Activated B cell treated with CpG ODN at 0.5 μM for 24 hours (primary cell): ENCODE data around the gene FGFR2. TPM values are rescaled to one million over a fixed set of nuclear protein-coding genes. Genes with fewer than 3 reads are reported as not detected.
"Not testable (repeated sequence)": the region's sequence is repeated elsewhere in the genome, so short reads cannot be mapped to it uniquely, and the experiment has no call there.

Experiments used
- ATAC-seq: fragments of 200-7000 bp; cut with Tn5 transposase; one replicate; pipeline ENCODE4 v1.10.0; 2021; ENCODE audit warnings: low read depth, mild to moderate bottlenecking, moderate library complexity
- CTCF ChIA-PET: fragments of 350-600 bp; sonication (Branson Sonifier 250); formaldehyde crosslinking; loops from one replicate; lab custom pipeline; 2021; ENCODE audit warnings: antibody characterized with exemption; lab: Charles Lee
- POLR2A ChIA-PET: fragments of 350-600 bp; sonication (Branson Sonifier 250); formaldehyde crosslinking; loops from one replicate; lab custom pipeline; 2021; ENCODE audit warnings: antibody characterized with exemption; lab: Charles Lee
- DNase-seq: peaks from one replicate; pipeline ENCODE4 v3.0.0; 2022
- H3K27ac Mint-ChIP-seq: one replicate; pipeline ENCODE4 v1.8.0; 2020; ENCODE audit warnings: mixed read lengths
- H3K27me3 Mint-ChIP-seq: one replicate; pipeline ENCODE4 v1.8.0; 2021; ENCODE audit warnings: mixed read lengths
- H3K36me3 Mint-ChIP-seq: one replicate; pipeline ENCODE4 v1.8.0; 2021; ENCODE audit warnings: low read depth, mixed read lengths
- H3K4me1 Mint-ChIP-seq: one replicate; pipeline ENCODE4 v1.8.0; 2021; ENCODE audit warnings: mixed read lengths
- H3K4me3 Mint-ChIP-seq: one replicate; pipeline ENCODE4 v1.8.0; 2020; ENCODE audit warnings: mild to moderate bottlenecking, mixed read lengths
- H3K9me3 Mint-ChIP-seq: one replicate; pipeline ENCODE4 v1.8.0; 2020; ENCODE audit warnings: mixed read lengths
- intact Hi-C: fragments of 100-400 bp; cut with micrococcal nuclease; formaldehyde crosslinking; loops from one replicate; pipeline ENCODE4 v1.15.1; 2024
- total RNA-seq: library from RNA; stranded (reverse); gene quantifications from 2 replicates; pipeline ENCODE4 v1.2.3, GENCODE V29; 2022
- TF ChIP-seq, protein P1 (sequence below): fragments of 200-600 bp; IDR thresholded peaks from one replicate; pipeline ENCODE4 v1.8.0; 2022; ENCODE audit warnings: antibody characterized with exemption, mild to moderate bottlenecking

Gene FGFR2
- total RNA-seq, 1 donor from 2014 or later: not detected

DNA sequence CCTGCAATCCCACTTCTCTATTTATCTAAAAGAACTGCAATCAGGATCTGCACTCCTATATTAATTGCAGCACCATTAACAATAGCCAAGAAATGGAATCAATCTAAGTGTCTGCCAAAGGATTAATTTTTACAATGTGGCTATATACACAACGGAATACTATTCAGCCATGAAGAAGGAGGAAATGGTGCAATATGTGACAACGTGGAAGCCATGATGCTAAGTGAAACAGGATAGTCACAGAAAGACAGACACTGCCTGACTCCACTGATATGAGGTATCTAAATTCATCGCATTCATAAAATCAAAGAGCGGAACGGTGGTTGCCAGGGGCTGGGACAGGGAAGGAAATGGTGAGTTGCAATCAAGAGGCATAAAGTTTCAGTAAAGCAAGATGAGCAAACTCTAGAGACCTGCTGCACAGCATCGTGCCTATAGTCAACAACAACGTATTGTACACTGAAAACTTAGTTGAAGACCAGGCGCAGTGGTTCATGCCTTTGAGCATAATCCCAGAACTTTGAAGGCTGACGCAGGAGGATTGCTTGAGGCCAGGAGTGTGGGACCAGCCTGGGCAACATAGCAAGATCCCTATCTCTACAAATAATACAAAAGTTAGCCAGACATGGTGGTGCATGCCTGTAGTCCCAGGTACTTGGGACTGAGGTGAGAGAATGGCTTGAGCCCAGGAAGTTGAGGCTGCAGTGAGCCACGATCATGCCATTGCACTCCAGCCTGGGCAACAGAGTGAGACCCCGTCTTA, 76.3 kb downstream of the FGFR2 start:
- Mint-ChIP-seq H3K9me3 (no peaks in the 10 kb centered on the region), H3K27ac (no peak overlapping the region), H3K27me3 (no peaks in the 10 kb centered on the region), H3K36me3 (no peaks in the 10 kb centered on the region), H3K4me3 (no peak overlapping the region), H3K4me1 (no peaks in the 10 kb centered on the region)
- intact Hi-C loops: no loop called here
- CTCF ChIA-PET: no interaction called here
- POLR2A ChIA-PET: no interaction called here
- DNase-seq (no peak), ATAC-seq (no peak)
- TF ChIP-seq, protein P1, sequence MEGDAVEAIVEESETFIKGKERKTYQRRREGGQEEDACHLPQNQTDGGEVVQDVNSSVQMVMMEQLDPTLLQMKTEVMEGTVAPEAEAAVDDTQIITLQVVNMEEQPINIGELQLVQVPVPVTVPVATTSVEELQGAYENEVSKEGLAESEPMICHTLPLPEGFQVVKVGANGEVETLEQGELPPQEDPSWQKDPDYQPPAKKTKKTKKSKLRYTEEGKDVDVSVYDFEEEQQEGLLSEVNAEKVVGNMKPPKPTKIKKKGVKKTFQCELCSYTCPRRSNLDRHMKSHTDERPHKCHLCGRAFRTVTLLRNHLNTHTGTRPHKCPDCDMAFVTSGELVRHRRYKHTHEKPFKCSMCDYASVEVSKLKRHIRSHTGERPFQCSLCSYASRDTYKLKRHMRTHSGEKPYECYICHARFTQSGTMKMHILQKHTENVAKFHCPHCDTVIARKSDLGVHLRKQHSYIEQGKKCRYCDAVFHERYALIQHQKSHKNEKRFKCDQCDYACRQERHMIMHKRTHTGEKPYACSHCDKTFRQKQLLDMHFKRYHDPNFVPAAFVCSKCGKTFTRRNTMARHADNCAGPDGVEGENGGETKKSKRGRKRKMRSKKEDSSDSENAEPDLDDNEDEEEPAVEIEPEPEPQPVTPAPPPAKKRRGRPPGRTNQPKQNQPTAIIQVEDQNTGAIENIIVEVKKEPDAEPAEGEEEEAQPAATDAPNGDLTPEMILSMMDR: no peak

DNA sequence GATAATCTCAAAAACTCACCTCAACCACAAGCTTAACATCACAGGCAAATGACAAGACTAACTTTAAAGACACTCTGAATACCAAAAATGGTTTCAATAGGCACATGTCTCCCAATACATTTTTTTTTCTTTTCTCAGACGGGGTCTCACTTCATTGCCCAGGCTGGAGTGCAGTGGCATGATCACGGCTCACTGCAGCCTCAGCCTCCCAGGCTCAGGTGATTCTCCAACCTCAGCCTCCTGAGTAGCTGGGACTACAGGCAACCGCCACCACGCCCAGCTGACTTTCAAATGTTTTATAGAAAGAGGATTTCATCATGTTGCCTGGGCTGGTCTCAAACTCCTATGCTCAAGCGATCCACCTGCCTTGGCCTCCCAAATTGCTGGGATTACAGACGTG, 77.7 kb downstream of the FGFR2 start:
- CTCF ChIA-PET, ATAC-seq, POLR2A ChIA-PET, H3K27ac Mint-ChIP-seq, intact Hi-C loops, H3K4me3 Mint-ChIP-seq, H3K36me3 Mint-ChIP-seq, DNase-seq, H3K4me1 Mint-ChIP-seq, H3K9me3 Mint-ChIP-seq, H3K27me3 Mint-ChIP-seq: not testable (repeated sequence)

DNA sequence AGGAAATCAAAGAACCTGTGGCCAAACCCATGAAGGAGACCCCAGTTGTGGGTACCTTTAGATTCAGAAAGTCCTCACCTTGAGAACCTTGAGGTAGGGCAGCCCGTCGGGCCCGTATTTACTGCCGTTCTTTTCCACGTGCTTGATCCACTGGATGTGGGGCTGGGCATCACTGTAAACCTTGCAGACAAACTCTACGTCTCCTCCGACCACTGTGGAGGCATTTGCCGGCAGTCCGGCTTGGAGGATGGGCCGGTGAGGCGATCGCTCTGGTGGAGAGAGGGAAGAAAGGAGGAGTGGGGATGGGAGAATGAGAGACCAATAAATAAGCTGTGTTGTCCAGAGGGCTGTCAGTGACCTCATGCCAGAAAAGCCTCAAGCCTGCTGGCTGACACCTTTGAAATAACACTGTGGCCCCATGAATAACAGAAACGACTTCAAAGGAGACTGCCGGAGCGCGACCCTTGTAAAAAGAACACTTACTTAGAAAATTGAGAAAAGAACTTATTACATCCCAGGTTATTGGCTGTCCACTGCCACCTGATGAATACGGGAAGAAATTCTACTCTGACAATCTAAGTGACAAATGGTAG, 78.2 kb downstream of the FGFR2 start:
- intact Hi-C loops: no loop called here
- Mint-ChIP-seq H3K9me3 (no peaks in the 10 kb centered on the region), H3K4me3 (no peak overlapping the region), H3K27ac (no peak overlapping the region), H3K27me3 (no peaks in the 10 kb centered on the region), H3K4me1 (no peaks in the 10 kb centered on the region), H3K36me3 (no peaks in the 10 kb centered on the region)
- TF ChIP-seq, protein P1: no peak
- DNase-seq: no peak
- no peak for ATAC-seq
- ChIA-PET CTCF (no interaction called here), POLR2A (no interaction called here)

DNA sequence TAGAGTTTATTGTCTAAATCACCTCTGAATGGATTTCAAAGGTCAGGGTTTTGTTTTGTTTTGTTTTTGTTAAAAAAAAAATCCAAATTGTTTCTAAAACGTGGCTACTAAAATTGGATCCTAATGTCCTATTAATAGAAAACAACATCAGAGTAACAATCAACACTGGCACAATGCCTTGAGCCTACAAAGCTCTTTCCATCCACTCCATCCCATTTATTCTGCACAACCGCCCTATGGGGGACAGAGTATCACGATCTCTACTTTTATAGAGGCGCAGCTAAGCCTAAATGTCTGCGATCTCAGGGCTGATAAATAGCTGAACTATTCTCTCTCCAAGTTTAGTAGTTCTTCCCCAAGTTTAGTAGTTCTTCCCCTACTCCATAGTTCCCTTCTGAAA, 78.8 kb downstream of the FGFR2 start:
- intact Hi-C loops: no loop called here
- Mint-ChIP-seq H3K4me1 (no peaks in the 10 kb centered on the region), H3K27me3 (no peaks in the 10 kb centered on the region), H3K36me3 (no peaks in the 10 kb centered on the region), H3K4me3 (no peak overlapping the region), H3K9me3 (no peaks in the 10 kb centered on the region), H3K27ac (no peak overlapping the region)
- ChIA-PET POLR2A (no interaction called here), CTCF (no interaction called here)
- TF ChIP-seq, protein P1: no peak
- ATAC-seq (no peak), DNase-seq (no peak)

DNA sequence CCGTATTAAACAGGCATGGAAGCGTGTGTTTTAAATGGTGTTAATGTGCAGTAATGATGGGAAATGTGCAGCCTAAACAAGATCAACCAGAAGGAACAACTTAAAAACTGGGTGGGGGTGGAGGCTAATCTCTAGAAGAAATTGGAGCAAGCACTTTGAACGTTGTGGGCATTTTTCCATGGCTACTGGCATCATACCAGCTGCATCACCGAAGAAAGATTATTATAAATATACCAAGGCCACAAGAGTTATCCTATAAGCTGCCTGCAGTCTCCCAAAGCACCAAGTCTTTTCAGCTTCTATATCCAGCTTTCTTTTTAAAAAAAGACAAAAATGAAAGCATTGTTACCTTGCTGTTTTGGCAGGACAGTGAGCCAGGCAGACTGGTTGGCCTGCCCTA, 79.9 kb downstream of the FGFR2 start:
- Mint-ChIP-seq H3K36me3 (no peaks in the 10 kb centered on the region), H3K4me3 (no peak overlapping the region)

More for the DNA sequence above, 79.9 kb downstream of the FGFR2 start:
- Mint-ChIP-seq H3K9me3 (no peaks in the 10 kb centered on the region), H3K27me3 (no peaks in the 10 kb centered on the region), H3K4me1 (no peaks in the 10 kb centered on the region), H3K27ac (no peak overlapping the region)
- DNase-seq: no peak
- intact Hi-C loops: no loop called here
- ATAC-seq: no peak
- ChIA-PET POLR2A (no interaction called here), CTCF (no interaction called here)
- TF ChIP-seq, protein P1: no peak
